ENCODE measurements around the gene KRTAP13-4.

The KRTAP13-4 gene

DNA sequence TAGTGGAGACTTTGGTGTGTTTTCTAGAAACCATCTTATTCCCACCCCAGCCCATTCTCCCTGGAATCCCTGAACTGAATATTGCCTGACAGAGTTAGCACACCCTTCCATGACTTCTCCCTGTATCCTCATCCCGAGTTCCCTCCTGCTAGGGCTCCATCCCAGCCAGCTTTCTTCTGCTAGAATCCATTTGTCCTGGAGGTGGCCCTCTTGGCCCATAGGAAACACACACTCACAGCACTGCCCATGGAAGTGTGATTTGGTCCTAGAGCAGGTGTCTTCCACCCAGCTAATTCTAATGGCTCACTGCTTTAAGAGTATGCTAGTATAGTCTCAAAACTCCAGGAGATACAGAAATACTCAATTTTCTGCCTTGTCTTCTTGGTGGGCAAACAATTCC is 14.2 kb downstream of the KRTAP13-4 start:
- Histone ChIP-seq H3K4me1 (ENCODE audit: low read depth, poor library complexity, severe bottlenecking) (no peaks in the 10 kb centered on the region), H3K36me3 (ENCODE audit: insufficient read depth) (no peaks in the 10 kb centered on the region), H2AFZ (ENCODE audit: low read depth) (no peak overlapping the region), H3K9ac (no peak overlapping the region), H3K4me3 (IDR thresholded peaks at IDR 0.05; ENCODE audit: insufficient read depth, low read depth, low read length) (no peak overlapping the region), H3K4me2 (no peak overlapping the region), H3K79me2 (ENCODE audit: insufficient read depth, low read depth) (no peaks in the 10 kb centered on the region), H4K20me1 (ENCODE audit: insufficient read depth) (no peaks in the 10 kb centered on the region), H3K27me3 (ENCODE audit: insufficient read depth, low read depth) (no peaks in the 10 kb centered on the region), H3K27ac (no peak overlapping the region)
- TF ChIP-seq CTCF (conservative IDR thresholded peaks at IDR 0.05; ENCODE audit: low read depth, low read length) = no peak

GRCh38 chr21:30447056-30447455 is 17.0 kb downstream of the KRTAP13-4 start:
- Histone ChIP-seq H3K79me2 (ENCODE audit: insufficient read depth, low read depth) (no peaks in the 10 kb centered on the region), H3K27me3 (ENCODE audit: insufficient read depth, low read depth) (no peaks in the 10 kb centered on the region), H3K36me3 (ENCODE audit: insufficient read depth) (no peaks in the 10 kb centered on the region), H3K4me1 (ENCODE audit: low read depth, poor library complexity, severe bottlenecking) (no peaks in the 10 kb centered on the region), H3K4me3 (IDR thresholded peaks at IDR 0.05; ENCODE audit: insufficient read depth, low read depth, low read length) (no peak overlapping the region), H3K9ac (no peak overlapping the region), H3K27ac (no peak overlapping the region), H2AFZ (ENCODE audit: low read depth) (no peak overlapping the region), H3K4me2 (no peak overlapping the region), H4K20me1 (ENCODE audit: insufficient read depth) (no peaks in the 10 kb centered on the region)
- no peak for TF ChIP-seq CTCF (conservative IDR thresholded peaks at IDR 0.05; ENCODE audit: low read depth, low read length)

DNA sequence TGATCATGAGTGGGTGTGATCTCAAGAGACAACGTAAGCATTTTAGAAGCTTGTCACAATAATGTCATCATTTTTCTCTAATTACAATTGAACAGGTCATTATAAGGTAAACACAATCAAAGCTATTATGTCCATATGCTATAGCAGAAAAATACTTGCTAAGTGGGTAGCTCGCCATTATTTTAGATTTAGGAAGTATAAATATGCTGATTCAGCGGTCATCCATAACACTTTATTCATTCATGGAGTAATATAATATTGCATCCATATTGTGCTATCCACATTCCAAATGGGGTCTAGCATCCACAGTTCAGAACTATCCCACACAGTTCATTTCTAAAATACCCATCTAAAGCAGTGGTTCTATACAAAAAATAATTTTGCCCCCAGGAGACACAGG is 18.5 kb downstream of the KRTAP13-4 start:
- Histone ChIP-seq H3K4me1 (ENCODE audit: low read depth, poor library complexity, severe bottlenecking) (no peaks in the 10 kb centered on the region), H3K27ac (no peak overlapping the region), H3K79me2 (ENCODE audit: insufficient read depth, low read depth) (no peaks in the 10 kb centered on the region), H2AFZ (ENCODE audit: low read depth) (no peak overlapping the region), H3K27me3 (ENCODE audit: insufficient read depth, low read depth) (no peaks in the 10 kb centered on the region), H3K9ac (no peak overlapping the region), H3K4me3 (IDR thresholded peaks at IDR 0.05; ENCODE audit: insufficient read depth, low read depth, low read length) (no peak overlapping the region), H3K4me2 (no peak overlapping the region), H4K20me1 (ENCODE audit: insufficient read depth) (no peaks in the 10 kb centered on the region), H3K36me3 (ENCODE audit: insufficient read depth) (no peaks in the 10 kb centered on the region)
- TF ChIP-seq CTCF (conservative IDR thresholded peaks at IDR 0.05; ENCODE audit: low read depth, low read length) = no peak

- Histone ChIP-seq H3K4me1 (ENCODE audit: low read depth, poor library complexity, severe bottlenecking) (no peaks in the 10 kb centered on the region), H3K79me2 (ENCODE audit: insufficient read depth, low read depth) (no peaks in the 10 kb centered on the region), H3K36me3 (ENCODE audit: insufficient read depth) (no peaks in the 10 kb centered on the region), H4K20me1 (ENCODE audit: insufficient read depth) (no peaks in the 10 kb centered on the region), H2AFZ (ENCODE audit: low read depth) (no peak overlapping the region), H3K9ac (no peak overlapping the region), H3K4me3 (IDR thresholded peaks at IDR 0.05; ENCODE audit: insufficient read depth, low read depth, low read length) (no peak overlapping the region), H3K4me2 (no peak overlapping the region), H3K27me3 (ENCODE audit: insufficient read depth, low read depth) (no peaks in the 10 kb centered on the region), H3K27ac (no peak overlapping the region)
- TF ChIP-seq CTCF (conservative IDR thresholded peaks at IDR 0.05; ENCODE audit: low read depth, low read length) = peak; percentile 69
Observed at GRCh38 chr21:30463713-30464112, 33.7 kb downstream of the KRTAP13-4 start.

Data from KMS-11 (cell line).